ENCODE results near the gene SASH1.
"Not testable (repeated sequence)": the region's sequence is repeated elsewhere in the genome, so short reads cannot be mapped to it uniquely, and the experiment has no call there.

Gene SASH1

GRCh38 chr6:148583631-148584030, 241.0 kb downstream of the SASH1 start:
- no peak for DNase-seq (ENCODE audit: low read depth in 2 of 2)

- DNase-seq (ENCODE audit: low read depth in 2 of 2), result not testable (repeated sequence)
These were observed 243.0 kb downstream of the SASH1 start for GRCh38 chr6:148585641-148586040.

GRCh38 chr6:148590883-148591282, 248.2 kb downstream of the SASH1 start:
- no peak for DNase-seq (ENCODE audit: low read depth in 2 of 2)

- no peak for DNase-seq (ENCODE audit: low read depth in 2 of 2)
These were observed 249.0 kb downstream of the SASH1 start for GRCh38 chr6:148591656-148592055.

GRCh38 chr6:148593130-148593812, 250.6 kb downstream of the SASH1 start:
- no peak for DNase-seq (ENCODE audit: low read depth in 2 of 2)

GRCh38 chr6:148593813-148594170, 251.2 kb downstream of the SASH1 start:
- DNase-seq (ENCODE audit: low read depth in 2 of 2), result no peak

GRCh38 chr6:148595550-148595949, 252.9 kb downstream of the SASH1 start:
- DNase-seq (ENCODE audit: low read depth in 2 of 2), result no peak

GRCh38 chr6:148596891-148597455, 254.3 kb downstream of the SASH1 start:
- DNase-seq (ENCODE audit: low read depth in 2 of 2), result no peak

- DNase-seq (ENCODE audit: low read depth in 2 of 2), result no peak
These were observed 256.1 kb downstream of the SASH1 start for GRCh38 chr6:148598724-148599123.

- no peak for DNase-seq (ENCODE audit: low read depth in 2 of 2)
These were observed 257.4 kb downstream of the SASH1 start for GRCh38 chr6:148599967-148600426.

All from stimulated activated CD8-positive, alpha-beta memory T cell treated with anti-CD3 and anti-CD28 coated beads, Interleukin-2, amount 100 ng/mL, for 48 hours (primary cell).